NT2/D1 (cell line): Measurements from ENCODE around the gene SYT5.

Experiments used
- DNase-seq: peaks from one replicate; pipeline ENCODE4 v3.0.0-alpha.2; 2011; ENCODE audit warnings: low read depth, low spot score
- H3K27me3 ChIP-seq: 2 replicates; pipeline ENCODE4 v1.6.0; 2011; ENCODE audit warnings: mild to moderate bottlenecking; ENCODE audit not compliant: insufficient read length, insufficient read depth
- H3K36me3 ChIP-seq: 2 replicates; pipeline ENCODE4 v1.6.1; 2011; ENCODE audit warnings: mild to moderate bottlenecking, low read length, mixed read lengths; ENCODE audit not compliant: insufficient read depth, insufficient read length
- H3K4me1 ChIP-seq: 2 replicates; pipeline ENCODE4 v1.5.1; 2011; ENCODE audit not compliant: insufficient read depth, insufficient read length
- H3K4me3 ChIP-seq: 2 replicates; pipeline ENCODE4 v1.5.1; 2011; ENCODE audit warnings: low read depth; ENCODE audit not compliant: insufficient read length
- H3K9ac ChIP-seq: 2 replicates; pipeline ENCODE4 v1.6.0; 2011; ENCODE audit warnings: low read depth; ENCODE audit not compliant: insufficient read length
- H3K9me3 ChIP-seq: 2 replicates; pipeline ENCODE4 v1.5.1; 2011; ENCODE audit warnings: mild to moderate bottlenecking, low read length; ENCODE audit not compliant: insufficient read depth
- SUZ12 ChIP-seq: IDR thresholded peaks from 2 replicates; pipeline ENCODE4 v1.6.1; 2011; ENCODE audit not compliant: insufficient read length, insufficient read depth; ENCODE audit errors: extremely low read depth
- YY1 ChIP-seq: IDR thresholded peaks from 2 replicates; pipeline ENCODE4 v1.6.1; 2011; ENCODE audit not compliant: insufficient read length, insufficient read depth
- ZNF274 ChIP-seq: IDR thresholded peaks from 2 replicates; pipeline ENCODE4 v1.6.1; 2011; ENCODE audit warnings: mild to moderate bottlenecking, low read depth, low read length

The SYT5 gene

GRCh38 chr19:55199620-55200204 is 19.6 kb upstream of the SYT5 start:
- Histone ChIP-seq H3K9me3 (no peaks in the 10 kb centered on the region), H3K36me3 (no peaks in the 10 kb centered on the region), H3K27me3 (no peaks in the 10 kb centered on the region), H3K4me3 (no peak overlapping the region), H3K4me1 (no peaks in the 10 kb centered on the region), H3K9ac (no peak overlapping the region)
- DNase-seq = no peak
- TF ChIP-seq SUZ12 = no peak
- TF ChIP-seq ZNF274 = no peak

DNA sequence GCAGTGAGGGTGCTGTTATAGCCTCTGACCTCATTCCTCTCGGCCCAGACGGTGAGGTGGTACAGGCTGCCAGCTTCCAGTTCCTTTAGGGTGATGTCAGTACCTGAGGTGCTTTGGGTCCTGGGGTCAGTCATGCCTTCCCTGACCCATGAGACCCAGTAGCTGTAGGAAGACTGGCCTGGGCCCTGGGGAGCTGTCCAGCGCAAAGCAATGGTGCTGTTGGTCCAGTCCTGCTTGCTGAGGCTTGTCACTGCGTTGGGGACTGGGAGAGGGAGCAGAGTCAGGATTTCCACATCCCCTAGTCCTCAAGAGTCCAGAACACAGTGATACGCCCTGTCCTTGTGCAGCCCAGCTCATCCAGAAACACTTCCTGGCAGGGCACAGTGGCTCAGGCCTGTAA is 18.6 kb upstream of the SYT5 start:
- H3K36me3 ChIP-seq = no peaks in the 10 kb centered on the region
- TF ChIP-seq ZNF274 (no peak), YY1 (no peak), SUZ12 (no peak)
- no peak for DNase-seq

DNA sequence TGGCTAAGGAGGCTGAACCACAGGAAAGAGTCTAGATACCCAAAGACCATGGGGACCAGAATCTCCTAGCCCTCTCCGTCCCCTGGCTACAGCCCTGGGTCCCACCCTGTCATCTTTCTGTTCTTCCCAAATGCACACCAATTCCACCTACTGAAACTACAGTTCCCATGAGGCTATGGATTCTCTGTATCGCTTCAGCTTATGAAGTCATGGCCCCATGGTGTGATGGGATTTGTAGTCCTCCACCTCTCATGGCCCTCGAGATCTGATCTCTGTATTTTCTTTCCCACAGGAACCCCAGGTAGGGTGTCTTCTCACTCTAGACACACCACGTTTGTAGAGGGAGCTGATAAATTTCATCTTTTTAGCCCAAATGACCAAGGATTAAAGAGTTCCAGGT is 17.4 kb upstream of the SYT5 start:
- Histone ChIP-seq H3K9me3 (no peaks in the 10 kb centered on the region), H3K36me3 (no peaks in the 10 kb centered on the region), H3K27me3 (no peaks in the 10 kb centered on the region), H3K4me1 (no peaks in the 10 kb centered on the region), H3K9ac (no peak overlapping the region), H3K4me3 (no peak overlapping the region)
- no peak for DNase-seq
- TF ChIP-seq YY1 = no peak
- no peak for TF ChIP-seq SUZ12
- no peak for TF ChIP-seq ZNF274

More for the DNA sequence above, 18.6 kb upstream of the SYT5 start:
- Histone ChIP-seq H3K4me3 (no peak overlapping the region), H3K9ac (no peak overlapping the region), H3K27me3 (no peaks in the 10 kb centered on the region), H3K4me1 (no peaks in the 10 kb centered on the region), H3K9me3 (no peaks in the 10 kb centered on the region)

DNA sequence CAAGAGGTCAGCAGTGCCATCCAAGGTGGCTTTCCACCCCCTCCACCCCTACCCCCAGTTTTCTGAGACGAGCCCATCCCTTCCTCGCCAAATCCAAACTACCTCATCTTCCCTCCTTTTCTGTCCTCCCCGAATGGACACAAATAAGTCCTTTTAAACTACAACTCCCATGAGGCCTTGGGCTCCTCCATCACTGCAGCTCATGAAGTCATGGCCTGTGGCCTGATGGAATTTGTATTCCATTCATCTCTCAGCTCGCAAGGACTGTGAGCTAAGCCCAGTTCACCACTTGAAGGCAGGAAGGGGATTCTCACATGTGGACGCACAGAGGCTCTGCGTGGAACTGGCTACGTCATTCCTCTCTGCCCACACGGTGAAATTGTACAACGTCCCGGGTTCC is 16.7 kb upstream of the SYT5 start:
- H3K4me1 ChIP-seq = no peaks in the 10 kb centered on the region
- no peak overlapping the region for H3K4me3 ChIP-seq
- DNase-seq = no peak
- H3K9ac ChIP-seq = no peak overlapping the region
- no peaks in the 10 kb centered on the region for H3K27me3 ChIP-seq
- TF ChIP-seq ZNF274 (no peak), SUZ12 (no peak), YY1 (no peak)
- H3K9me3 ChIP-seq = no peaks in the 10 kb centered on the region
- H3K36me3 ChIP-seq = no peaks in the 10 kb centered on the region

DNA sequence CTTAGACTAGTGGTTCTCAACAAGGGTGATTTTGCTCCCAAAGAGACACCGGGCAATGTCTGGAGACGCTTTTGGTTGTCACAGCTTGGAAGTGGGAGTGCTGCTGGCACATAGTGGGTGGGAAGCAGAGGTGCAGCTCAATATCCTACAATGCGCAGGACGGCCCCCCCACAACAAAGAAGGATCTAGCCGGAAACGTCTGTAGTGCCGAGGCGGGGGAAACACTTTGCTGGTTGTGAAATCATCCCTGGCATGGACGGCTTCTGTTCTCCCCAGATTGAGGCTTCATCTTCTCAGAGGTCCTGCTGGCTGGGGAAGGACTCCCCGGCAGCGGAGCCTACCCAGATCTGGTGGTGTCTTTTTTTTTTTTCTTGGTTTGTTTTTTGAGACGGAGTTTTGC is 13.4 kb upstream of the SYT5 start:
- no peak overlapping the region for H3K9ac ChIP-seq
- H3K9me3 ChIP-seq = no peaks in the 10 kb centered on the region
- H3K36me3 ChIP-seq = no peaks in the 10 kb centered on the region
- H3K4me3 ChIP-seq = no peak overlapping the region
- DNase-seq = no peak
- H3K27me3 ChIP-seq = no peaks in the 10 kb centered on the region
- TF ChIP-seq SUZ12 (no peak), ZNF274 (no peak), YY1 (no peak)
- H3K4me1 ChIP-seq = no peaks in the 10 kb centered on the region

GRCh38 chr19:55189403-55189835 is 9.3 kb upstream of the SYT5 start:
- no peak for DNase-seq

GRCh38 chr19:55188625-55189024 is 8.5 kb upstream of the SYT5 start:
- Histone ChIP-seq H3K4me1 (no peaks in the 10 kb centered on the region), H3K36me3 (no peaks in the 10 kb centered on the region), H3K4me3 (no peak overlapping the region), H3K9me3 (no peaks in the 10 kb centered on the region), H3K9ac (no peak overlapping the region), H3K27me3 (no peaks in the 10 kb centered on the region)
- TF ChIP-seq ZNF274 (no peak), SUZ12 (no peak), YY1 (no peak)
- DNase-seq = no peak

More at GRCh38 chr19:55189403-55189835, 9.3 kb upstream of the SYT5 start:
- Histone ChIP-seq H3K36me3 (no peaks in the 10 kb centered on the region), H3K9ac (no peak overlapping the region), H3K9me3 (no peaks in the 10 kb centered on the region), H3K4me3 (no peak overlapping the region), H3K4me1 (no peaks in the 10 kb centered on the region), H3K27me3 (no peaks in the 10 kb centered on the region)
- TF ChIP-seq SUZ12 = no peak
- no peak for TF ChIP-seq ZNF274
- no peak for TF ChIP-seq YY1

GRCh38 chr19:55186080-55186479 is 6.0 kb upstream of the SYT5 start:
- no peak overlapping the region for H3K9ac ChIP-seq
- H3K9me3 ChIP-seq = no peaks in the 10 kb centered on the region
- no peak for DNase-seq
- no peak overlapping the region for H3K4me3 ChIP-seq
- TF ChIP-seq SUZ12 = no peak
- no peak for TF ChIP-seq ZNF274
- TF ChIP-seq YY1 = no peak
- H3K4me1 ChIP-seq = no peaks in the 10 kb centered on the region
- no peaks in the 10 kb centered on the region for H3K36me3 ChIP-seq
- peaks cover 15% of the 10 kb centered on the region for H3K27me3 ChIP-seq
